Measurements from ENCODE around the gene SPTBN2. TPM values are rescaled to one million over a fixed set of nuclear protein-coding genes. Genes with fewer than 3 reads are reported as not detected.
A peak's percentile ranks its signal among the peaks of the same experiment; 100 is the strongest.

The SPTBN2 gene
- total and polyA plus RNA-seq, 4 experiments from 2014 or later, result not detected

DNA sequence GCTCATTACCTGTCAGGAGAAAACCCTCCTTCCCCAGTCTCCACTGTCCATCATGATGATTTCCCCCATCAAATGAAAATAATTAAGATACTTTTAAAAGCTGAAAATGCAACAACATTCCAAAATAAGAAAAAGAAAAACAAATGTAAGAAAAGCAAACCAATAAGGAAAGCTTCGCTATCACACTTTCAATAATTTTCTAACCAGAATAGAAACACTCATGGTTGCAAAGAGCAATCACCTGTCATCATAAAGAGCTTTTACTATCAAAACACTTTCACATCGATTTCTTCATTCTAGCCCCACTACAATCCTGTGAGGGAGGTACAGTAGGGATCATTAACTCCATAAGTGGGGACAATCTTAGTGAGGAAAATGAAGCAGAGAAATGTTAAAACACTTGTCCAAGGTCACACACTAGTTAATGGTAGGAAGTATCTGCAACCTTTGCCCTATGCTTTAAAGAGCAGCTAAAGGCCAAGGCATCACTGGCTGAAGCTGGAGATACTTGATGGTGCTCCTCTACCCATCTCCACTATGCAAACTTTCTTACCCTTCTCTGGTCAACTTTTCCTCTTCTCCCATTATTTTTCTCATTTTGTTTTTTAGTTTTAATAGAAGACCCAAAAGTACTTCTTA, 53.9 kb downstream of the SPTBN2 start:
- intact Hi-C loops (cut with micrococcal nuclease), result loop anchor here (5.0 kb wide), 2 partner anchors 253 to 363 kb away; partner anchors contain the start of gene NPAS4
- Histone ChIP-seq H3K27ac (ENCODE audit: low read depth, low read length) (no peak overlapping the region), H3K9me3 (ENCODE audit: control insufficient read depth in 1 of 2, low read length in 2 of 2) (no peaks in the 10 kb centered on the region), H3K27me3 (ENCODE audit: insufficient read depth, low read length) (no peaks in the 10 kb centered on the region), H3K4me1 (ENCODE audit: insufficient read depth, low read length) (peaks cover 34% of the 10 kb centered on the region), H3K4me3 (ENCODE audit: low read length in 2 of 2) (no peak overlapping the region), H3K36me3 (ENCODE audit: insufficient read depth, low read length) (no peaks in the 10 kb centered on the region)
- Mint-ChIP-seq H3K36me3 (peaks cover 0 to 26% of the 10 kb centered on the region in 2 donors), H3K27me3 (no peaks in the 10 kb centered on the region), H3K4me1 (peaks cover 24 to 61% (median 38%) of the 10 kb centered on the region in 4 donors), H3K27ac (peak overlapping the region in 5 of 7 donors; percentile 39 to 98 (median 57)), H3K9me3 (peaks cover 0 to 2% (median 0%) of the 10 kb centered on the region in 8 donors), H3K4me3 (peak overlapping the region in 3 of 8 donors; percentile 26 to 46 (median 41))
- DNase-seq, result no peak
- CTCF ChIA-PET (ENCODE audit: partially characterized antibody), result interaction anchor here (1.0 to 2.2 kb wide), 2 partner anchors 83 to 95 kb away, joined by 3 to 5 read pairs; partner anchors contain the start of gene CCDC87
- POLR2A ChIA-PET (ENCODE audit: partially characterized antibody), result interaction anchor here (0.8 to 1.4 kb wide), 3 partner anchors 37 to 163 kb away, joined by 3 to 6 read pairs (median 3); partner anchors contain the start of gene RBM4

DNA sequence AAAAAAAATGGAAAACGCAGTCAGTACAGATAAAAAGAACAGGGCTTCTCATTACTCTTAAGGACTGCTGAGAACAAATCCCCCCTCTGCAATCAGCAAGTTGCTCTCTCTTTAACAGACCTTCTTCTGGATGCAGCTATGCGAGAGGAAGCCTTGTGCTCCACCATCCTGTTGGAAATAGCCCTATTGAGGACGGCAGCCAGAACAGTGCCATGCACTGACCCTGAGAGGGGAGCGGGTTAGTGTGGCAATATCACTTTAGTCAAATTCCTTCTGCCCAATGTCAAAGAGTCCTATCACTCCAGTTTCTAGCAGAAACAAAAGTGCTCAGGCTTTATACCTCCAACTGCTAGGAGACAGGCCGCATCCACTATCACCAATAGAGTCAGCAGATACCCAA, 58.2 kb downstream of the SPTBN2 start:
- Histone ChIP-seq H3K27ac (ENCODE audit: low read depth, low read length) (no peak overlapping the region), H3K27me3 (ENCODE audit: insufficient read depth, low read length) (no peaks in the 10 kb centered on the region), H3K36me3 (ENCODE audit: insufficient read depth, low read length) (peaks cover 9% of the 10 kb centered on the region), H3K4me1 (ENCODE audit: insufficient read depth, low read length) (peaks cover 20% of the 10 kb centered on the region), H3K4me3 (ENCODE audit: low read length in 2 of 2) (no peak overlapping the region), H3K9me3 (ENCODE audit: control insufficient read depth in 1 of 2, low read length in 2 of 2) (no peaks in the 10 kb centered on the region)
- no peaks in the 10 kb centered on the region for H3K27me3 Mint-ChIP-seq
- H3K27ac Mint-ChIP-seq, result peak overlapping the region; percentile 24 to 79 (median 64)
- no peak for DNase-seq
- intact Hi-C loops (cut with micrococcal nuclease), result loop anchor here (1.0 kb wide), 1 partner anchor 61 kb away; no protein-coding TSS in a partner anchor
- no peak overlapping the region for H3K4me3 Mint-ChIP-seq
- POLR2A ChIA-PET (ENCODE audit: partially characterized antibody), result interaction anchor here (1.0 to 2.6 kb wide), 2 partner anchors 22 to 33 kb away, joined by 3 to 8 read pairs; partner anchors contain the start of gene RBM4
- H3K9me3 Mint-ChIP-seq, result peaks cover 0 to 2% (median 0%) of the 10 kb centered on the region in 8 donors
- CTCF ChIA-PET (ENCODE audit: partially characterized antibody), result interaction anchor here (1.0 kb wide), 1 partner anchor 91 kb away, joined by 3 read pairs; no protein-coding TSS in a partner anchor
- H3K4me1 Mint-ChIP-seq, result peaks cover 25 to 63% (median 31%) of the 10 kb centered on the region in 4 donors
- peaks cover 9 to 41% of the 10 kb centered on the region in 2 donors for H3K36me3 Mint-ChIP-seq

DNA sequence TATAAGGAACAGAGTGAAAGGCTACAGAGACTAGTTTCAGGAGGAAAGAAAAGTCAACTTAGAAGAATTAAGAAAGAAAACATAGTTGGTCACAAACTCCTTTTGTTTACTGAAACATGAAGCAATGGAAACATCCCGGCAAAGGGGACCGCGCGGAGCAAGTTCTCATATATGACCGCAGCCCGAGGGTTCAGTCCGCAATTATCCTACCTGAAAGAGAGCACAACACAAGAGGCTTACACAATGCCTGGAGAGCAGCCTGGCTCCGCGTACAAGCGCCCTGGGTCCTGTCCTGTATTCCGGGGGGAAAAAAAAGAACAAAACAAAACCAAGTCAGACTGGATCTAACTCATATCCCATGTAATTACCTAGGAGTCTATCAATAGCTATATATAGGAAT, 63.6 kb downstream of the SPTBN2 start:
- ChIA-PET POLR2A (ENCODE audit: partially characterized antibody) (interaction anchor here (0.9 kb wide), 1 partner anchor 11 kb away, joined by 3 read pairs; no protein-coding TSS in a partner anchor), CTCF (ENCODE audit: partially characterized antibody) (interaction anchor here (1.3 to 2.5 kb wide), 2 partner anchors 48 to 88 kb away, joined by 3 to 10 read pairs; no protein-coding TSS in a partner anchor)
- Mint-ChIP-seq H3K27ac (peak overlapping the region in 4 of 7 donors; percentile 10 to 58 (median 55)), H3K4me1 (peaks cover 22 to 36% (median 27%) of the 10 kb centered on the region in 4 donors), H3K9me3 (peaks cover 0 to 2% (median 0%) of the 10 kb centered on the region in 8 donors), H3K4me3 (no peak overlapping the region), H3K36me3 (peaks cover 26 to 65% of the 10 kb centered on the region in 2 donors), H3K27me3 (no peaks in the 10 kb centered on the region)
- H3K4me1 ChIP-seq (ENCODE audit: insufficient read depth, low read length), result no peaks in the 10 kb centered on the region
- peaks cover 27% of the 10 kb centered on the region for H3K36me3 ChIP-seq (ENCODE audit: insufficient read depth, low read length)
- intact Hi-C loops (cut with micrococcal nuclease), result no loop called here
- no peak overlapping the region for H3K27ac ChIP-seq (ENCODE audit: low read depth, low read length)
- DNase-seq, result no peak
- no peaks in the 10 kb centered on the region for H3K27me3 ChIP-seq (ENCODE audit: insufficient read depth, low read length)
- H3K4me3 ChIP-seq (ENCODE audit: low read length in 2 of 2), result no peak overlapping the region
- no peaks in the 10 kb centered on the region for H3K9me3 ChIP-seq (ENCODE audit: control insufficient read depth in 1 of 2, low read length in 2 of 2)

DNA sequence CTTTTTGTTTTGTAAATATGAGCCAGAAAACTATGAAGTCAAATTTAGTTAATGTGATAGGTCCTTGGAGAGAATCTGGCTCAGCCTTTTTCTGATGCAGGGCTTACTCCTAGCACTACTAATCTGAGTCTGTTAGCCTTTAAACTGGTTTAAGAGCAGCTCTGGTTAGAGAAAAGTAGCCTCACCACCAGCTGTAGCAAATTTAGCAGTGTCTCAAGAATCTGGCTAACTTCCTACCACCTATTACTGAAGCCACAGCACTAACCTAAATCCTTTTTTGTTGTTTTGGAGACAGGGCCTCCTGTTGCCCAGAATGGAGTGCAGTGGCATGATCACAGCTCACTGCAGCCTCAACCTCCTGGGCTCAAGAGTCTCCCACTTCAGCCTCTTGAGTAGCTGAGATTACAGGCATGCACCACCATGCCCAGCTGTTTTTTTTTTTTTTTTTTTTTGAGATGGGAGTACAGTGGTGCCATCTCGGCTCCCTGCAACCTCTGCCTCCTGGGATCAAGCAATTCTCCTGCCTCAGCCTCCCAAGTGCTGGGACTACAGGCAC, 65.2 kb downstream of the SPTBN2 start:
- H3K27ac Mint-ChIP-seq, result peak overlapping the region in 2 of 7 donors; percentile 41 to 46
- peaks cover 19 to 34% (median 22%) of the 10 kb centered on the region in 4 donors for H3K4me1 Mint-ChIP-seq
- H3K27me3 Mint-ChIP-seq, result no peaks in the 10 kb centered on the region
- no peaks in the 10 kb centered on the region for H3K9me3 ChIP-seq (ENCODE audit: control insufficient read depth in 1 of 2, low read length in 2 of 2)
- H3K27ac ChIP-seq (ENCODE audit: low read depth, low read length), result no peak overlapping the region
- H3K27me3 ChIP-seq (ENCODE audit: insufficient read depth, low read length), result no peaks in the 10 kb centered on the region
- DNase-seq, result no peak
- POLR2A ChIA-PET (ENCODE audit: partially characterized antibody), result interaction anchor here (1.2 kb wide), 1 partner anchor 11 kb away, joined by 3 read pairs; no protein-coding TSS in a partner anchor
- intact Hi-C loops (cut with micrococcal nuclease), result no loop called here
- H3K36me3 ChIP-seq (ENCODE audit: insufficient read depth, low read length), result peaks cover 34% of the 10 kb centered on the region
- no peak overlapping the region for H3K4me3 ChIP-seq (ENCODE audit: low read length in 2 of 2)
- CTCF ChIA-PET (ENCODE audit: partially characterized antibody), result interaction anchor here (1.1 to 2.5 kb wide), 6 partner anchors 11 to 86 kb away, joined by 3 to 10 read pairs (median 4); partner anchors contain the start of genes RBM4 and RBM4B
- no peak overlapping the region for H3K4me3 Mint-ChIP-seq
- H3K4me1 ChIP-seq (ENCODE audit: insufficient read depth, low read length), result no peaks in the 10 kb centered on the region
- H3K36me3 Mint-ChIP-seq, result peaks cover 30 to 62% of the 10 kb centered on the region in 2 donors
- no peaks in the 10 kb centered on the region for H3K9me3 Mint-ChIP-seq

DNA sequence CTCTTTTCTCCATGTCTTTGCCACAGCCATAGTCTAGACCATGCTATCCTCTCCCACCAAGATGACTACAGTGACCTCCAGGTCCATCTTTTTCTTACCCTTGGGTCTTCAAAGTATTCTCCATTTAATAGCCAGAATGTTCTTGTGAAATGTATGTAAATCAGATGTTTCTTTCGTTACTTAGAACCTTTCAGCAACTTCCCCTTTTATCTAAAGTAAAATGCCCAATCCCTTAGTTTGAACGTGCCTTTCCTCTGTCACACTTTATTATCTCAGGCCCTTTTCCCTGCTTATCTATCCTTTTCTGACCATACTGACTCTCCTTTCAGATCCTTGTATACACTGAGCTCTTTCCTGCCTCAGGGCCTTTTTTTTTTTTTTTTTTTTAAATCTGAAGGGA, 69.3 kb downstream of the SPTBN2 start:
- CTCF ChIA-PET (ENCODE audit: partially characterized antibody), result interaction anchor here (0.7 to 0.9 kb wide), 5 partner anchors 13 to 463 kb away, joined by 3 to 5 read pairs (median 3); no protein-coding TSS in a partner anchor
- H3K4me3 Mint-ChIP-seq, result no peak overlapping the region
- no peak for DNase-seq
- H3K4me1 ChIP-seq (ENCODE audit: insufficient read depth, low read length), result no peaks in the 10 kb centered on the region
- H3K36me3 ChIP-seq (ENCODE audit: insufficient read depth, low read length), result peaks cover 21% of the 10 kb centered on the region
- no peaks in the 10 kb centered on the region for H3K9me3 Mint-ChIP-seq
- intact Hi-C loops (cut with micrococcal nuclease), result no loop called here
- no peak overlapping the region for H3K4me3 ChIP-seq (ENCODE audit: low read length in 2 of 2)
- no peak overlapping the region for H3K27ac ChIP-seq (ENCODE audit: low read depth, low read length)
- H3K4me1 Mint-ChIP-seq, result peaks cover 10 to 22% (median 12%) of the 10 kb centered on the region in 4 donors
- no peaks in the 10 kb centered on the region for H3K9me3 ChIP-seq (ENCODE audit: control insufficient read depth in 1 of 2, low read length in 2 of 2)
- POLR2A ChIA-PET (ENCODE audit: partially characterized antibody), result interaction anchor here (0.6 to 1.5 kb wide), 4 partner anchors 10 to 43 kb away, joined by 3 to 5 read pairs (median 4); partner anchors contain the start of genes RBM14 and RBM4
- H3K36me3 Mint-ChIP-seq, result peaks cover 21 to 39% of the 10 kb centered on the region in 2 donors
- no peaks in the 10 kb centered on the region for H3K27me3 ChIP-seq (ENCODE audit: insufficient read depth, low read length)
- peak overlapping the region in 5 of 7 donors; percentile 3 to 74 (median 63) for H3K27ac Mint-ChIP-seq
- no peaks in the 10 kb centered on the region for H3K27me3 Mint-ChIP-seq

DNA sequence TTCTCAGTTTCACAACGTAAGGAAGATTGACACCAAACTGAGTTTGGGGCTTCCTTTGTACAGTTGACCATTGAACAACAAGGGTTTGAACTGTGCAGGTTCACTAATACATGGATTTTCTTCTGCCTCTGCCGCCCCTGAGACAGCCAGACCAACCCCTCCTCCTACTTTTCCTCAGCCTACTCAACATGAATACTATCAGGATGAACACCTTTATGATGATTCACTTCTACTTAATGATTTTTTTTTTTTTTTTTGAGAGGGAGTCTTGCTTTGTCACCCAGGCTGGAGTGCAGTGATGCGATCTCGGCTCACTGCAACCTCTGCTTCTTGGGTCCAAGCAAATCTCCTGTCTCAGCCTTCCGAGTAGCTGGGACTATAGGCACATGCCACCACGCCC, 75.9 kb downstream of the SPTBN2 start:
- no peak for DNase-seq
- no peak overlapping the region for H3K27ac ChIP-seq (ENCODE audit: low read depth, low read length)
- H3K4me3 Mint-ChIP-seq, result no peak overlapping the region
- peak overlapping the region in 6 of 7 donors; percentile 5 to 73 (median 58) for H3K27ac Mint-ChIP-seq
- H3K4me3 ChIP-seq (ENCODE audit: low read length in 2 of 2), result no peak overlapping the region
- H3K9me3 ChIP-seq (ENCODE audit: control insufficient read depth in 1 of 2, low read length in 2 of 2), result no peaks in the 10 kb centered on the region
- H3K9me3 Mint-ChIP-seq, result no peaks in the 10 kb centered on the region
- H3K4me1 ChIP-seq (ENCODE audit: insufficient read depth, low read length), result peaks cover 16% of the 10 kb centered on the region
- peaks cover 15 to 49% of the 10 kb centered on the region in 2 donors for H3K36me3 Mint-ChIP-seq
- H3K27me3 Mint-ChIP-seq, result no peaks in the 10 kb centered on the region
- ChIA-PET POLR2A (ENCODE audit: partially characterized antibody) (interaction anchor here (1.2 to 3.2 kb wide), 6 partner anchors 9 to 36 kb away, joined by 3 to 19 read pairs (median 6); partner anchors contain the start of genes RBM14, RBM4 and RBM4B), CTCF (ENCODE audit: partially characterized antibody) (interaction anchor here (0.7 kb wide), 1 partner anchor 10 kb away, joined by 3 read pairs; no protein-coding TSS in a partner anchor)
- peaks cover 19 to 45% (median 32%) of the 10 kb centered on the region in 4 donors for H3K4me1 Mint-ChIP-seq
- H3K27me3 ChIP-seq (ENCODE audit: insufficient read depth, low read length), result no peaks in the 10 kb centered on the region
- H3K36me3 ChIP-seq (ENCODE audit: insufficient read depth, low read length), result peaks cover 25% of the 10 kb centered on the region
- intact Hi-C loops (cut with micrococcal nuclease), result no loop called here

Measured in CD4-positive, alpha-beta memory T cell (primary cell).